ENCODE data around the gene NUPR1. TPM values are rescaled to one million over a fixed set of nuclear protein-coding genes. Genes with fewer than 3 reads are reported as not detected.

NUPR1 gene
- total and polyA plus RNA-seq, 2 of the 13 experiments (the other 11 are each of a cell fraction or from before 2014, with no cell fraction given): 18.0 to 25.6 TPM

DNA sequence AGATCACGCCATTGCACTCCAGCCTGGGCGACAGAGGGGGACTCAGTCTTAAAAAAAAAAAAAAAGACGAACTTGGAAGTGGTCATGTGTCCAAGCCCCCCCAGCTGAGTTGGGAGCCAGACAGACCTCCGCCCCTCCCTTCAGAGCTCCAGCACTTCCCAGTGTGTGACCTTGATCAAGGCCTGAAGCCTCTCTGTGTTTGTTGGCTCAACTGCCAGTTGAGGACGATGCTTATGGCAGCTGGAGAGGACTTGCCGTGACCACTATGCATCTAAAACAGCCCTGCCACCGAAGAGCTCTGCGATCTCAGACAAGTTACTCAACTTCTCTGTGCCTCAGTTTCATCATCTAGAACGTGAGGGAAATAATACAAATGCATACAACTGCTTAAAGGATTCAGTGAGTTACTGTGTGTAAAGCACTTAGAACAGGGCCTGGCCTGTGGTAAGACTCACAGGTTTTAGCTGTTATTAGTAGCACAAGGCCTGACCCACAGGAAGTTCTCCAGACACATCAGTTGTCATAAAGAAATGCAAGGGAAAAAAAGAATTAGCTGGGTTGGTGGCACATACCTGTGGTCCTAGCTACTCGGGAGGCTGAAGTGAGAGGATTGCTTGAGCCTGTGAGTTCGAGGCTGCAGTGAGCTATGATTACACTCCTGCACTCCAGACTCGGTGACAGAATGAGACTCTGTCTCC lies 25.1 kb downstream of the NUPR1 start:
- Histone ChIP-seq H3K9ac (ENCODE audit: insufficient read depth, low read depth, low read length) (no peak overlapping the region), H3K4me2 (ENCODE audit: low read depth, low read length) (peak overlapping the region; percentile 49), H3K27me3 (ENCODE audit: control insufficient read depth in 1 of 2, insufficient read depth in 2 of 2, low read length in 2 of 2) (no peaks in the 10 kb centered on the region), H3K27ac (ENCODE audit: extremely low read length, insufficient read depth, low read length) (no peak overlapping the region), H3K4me3 (replicated peaks in 1 of 3; ENCODE audit: insufficient read depth in 1 of 3, low read depth in 2 of 3, low read length in 3 of 3) (no peak overlapping the region), H4K20me1 (ENCODE audit: insufficient read depth, low read length) (no peaks in the 10 kb centered on the region), H3K36me3 (replicated peaks in 1 of 2; ENCODE audit: control insufficient read depth in 1 of 2, insufficient read depth in 2 of 2, low read length in 2 of 2) (no peaks in the 10 kb centered on the region), H2AFZ (ENCODE audit: low read length) (no peak overlapping the region), H3K9me3 (ENCODE audit: low read length) (no peaks in the 10 kb centered on the region), H3K79me2 (ENCODE audit: insufficient read depth, low read length) (no peaks in the 10 kb centered on the region), H3K4me1 (ENCODE audit: insufficient read depth, low read length) (peaks cover 45% of the 10 kb centered on the region)
- DNase-seq (ENCODE audit: low spot score): peak; percentile 61
- ATAC-seq: peak; percentile 70
- no peak for FAIRE-seq
- WGBS (ENCODE audit: low lambda C conversion rate): 29% methylated on average over 12 of the region's 12 CpGs
- intact Hi-C loops (cut with micrococcal nuclease; ENCODE audit: unreplicated experiment): no loop called here
- ChIA-PET POLR2A (interaction anchor here (0.8 to 0.9 kb wide), 2 partner anchors 12 to 97 kb away, joined by 3 read pairs; partner anchors contain the start of gene SULT1A1), CTCF (ENCODE audit: low intra/inter-chr PET ratio, low total read pairs) (no interaction called here)
- no TSS peak for BruUV-seq (replicated peaks)
- in situ Hi-C loops (cut with HindIII; ENCODE audit: extremely low pct_ligation_motif_present, low pct_unique_long_range_greater_than_20kb): no loop called here
- TF ChIP-seq ATAD3A (CRISPR knock-in tag; IDR thresholded peaks at IDR 0.05): no peak
- TF ChIP-seq HES4 (CRISPR knock-in tag; IDR thresholded peaks at IDR 0.05; ENCODE audit: borderline replicate concordance): no peak
- TF ChIP-seq ZNF737 (CRISPR knock-in tag; IDR thresholded peaks at IDR 0.05; ENCODE audit: borderline replicate concordance): no peak
- peak; percentile 29; the same call in 1 of the 2 replicates for TF ChIP-seq HNF4A (CRISPR knock-in tag; IDR thresholded peaks at IDR 0.05)
- TF ChIP-seq PAWR (CRISPR knock-in tag; IDR thresholded peaks at IDR 0.05; ENCODE audit: borderline replicate concordance): no peak
- no peak for TF ChIP-seq LCORL (IDR thresholded peaks at IDR 0.05)
- TF ChIP-seq LCORL (CRISPR knock-in tag; IDR thresholded peaks at IDR 0.05): 0 out of 2 replicates have a peak, but pooled peaks have one; percentile 33
- no peak for TF ChIP-seq CERS6 (CRISPR knock-in tag; IDR thresholded peaks at IDR 0.05)
- peak; percentile 60; the same call in 1 of the 2 replicates for TF ChIP-seq ZNF770 (CRISPR knock-in tag; IDR thresholded peaks at IDR 0.05)
- TF ChIP-seq, protein P1, sequence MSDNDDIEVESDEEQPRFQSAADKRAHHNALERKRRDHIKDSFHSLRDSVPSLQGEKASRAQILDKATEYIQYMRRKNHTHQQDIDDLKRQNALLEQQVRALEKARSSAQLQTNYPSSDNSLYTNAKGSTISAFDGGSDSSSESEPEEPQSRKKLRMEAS (IDR thresholded peaks at IDR 0.05): 0 out of 2 replicates have a peak, but pooled peaks have one; percentile 31
- TF ChIP-seq PAXIP1 (CRISPR knock-in tag; conservative IDR thresholded peaks at IDR 0.05): peak; percentile 16; the same call in 1 of the 2 replicates
- no peak for TF ChIP-seq FUBP1 (CRISPR knock-in tag; IDR thresholded peaks at IDR 0.05; ENCODE audit: borderline replicate concordance)
- peak; percentile 71 for TF ChIP-seq ZFX (CRISPR knock-in tag; IDR thresholded peaks at IDR 0.05; ENCODE audit: low read depth)
